Measurements from ENCODE around the gene NR1D2.
"Not testable (repeated sequence)": the region's sequence is repeated elsewhere in the genome, so short reads cannot be mapped to it uniquely, and the experiment has no call there.

The NR1D2 gene

DNA sequence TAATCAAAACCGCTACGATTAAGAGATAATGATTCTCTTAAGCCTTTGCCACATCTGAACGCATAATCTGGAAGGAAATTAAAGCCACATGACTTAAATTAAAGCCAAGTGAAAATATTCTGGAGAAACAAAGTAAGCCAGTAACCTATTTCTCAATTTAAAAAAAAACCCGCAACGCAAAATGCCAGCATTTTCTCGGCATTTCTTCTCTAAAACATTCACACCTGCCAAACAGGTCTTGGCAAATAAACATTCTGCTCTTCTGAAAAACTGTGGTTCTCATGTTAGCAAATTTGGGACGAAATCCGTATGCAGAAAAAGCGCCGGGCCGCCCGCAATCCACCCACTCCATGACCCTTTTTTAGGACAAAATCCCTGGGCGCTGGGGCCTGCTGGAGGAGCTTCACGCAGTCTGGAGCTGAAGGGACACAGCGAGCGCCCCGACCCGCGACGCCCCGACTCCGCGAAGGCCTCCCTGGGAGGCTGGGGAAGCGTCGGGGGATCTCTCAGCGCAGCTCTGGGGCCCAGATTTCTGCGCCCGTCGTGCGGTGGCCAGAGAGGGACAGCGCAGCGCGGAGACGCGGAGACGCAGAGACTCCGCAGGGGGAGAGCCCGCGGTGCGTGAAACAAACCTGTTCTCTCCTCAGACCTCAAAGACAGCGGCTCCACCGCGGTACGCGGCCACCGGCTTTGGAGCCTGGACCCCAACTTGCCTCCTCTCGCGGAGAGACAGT, 28.8 kb upstream of the NR1D2 start:
- H3K36me3 ChIP-seq (ENCODE audit: control insufficient read depth in 5 of 5, insufficient read depth in 5 of 5, low read length in 5 of 5), result peaks cover 17 to 24% (median 21%) of the 10 kb centered on the region in 5 donors
- peak overlapping the region; percentile 92 for H3K27ac ChIP-seq (ENCODE audit: low read depth, low read length)
- H3K27me3 ChIP-seq (ENCODE audit: control insufficient read depth in 5 of 5, insufficient read depth in 4 of 5, low read length in 5 of 5), result no peaks in the 10 kb centered on the region
- peak overlapping the region; percentile 66 to 99 (median 88) for H3K9ac ChIP-seq (ENCODE audit: low read length in 5 of 5)
- H3K4me3 ChIP-seq (ENCODE audit: low read depth in 1 of 5, low read length in 5 of 5), result peak overlapping the region; percentile 68 to 99 (median 93)
- peaks cover 2 to 35% (median 27%) of the 10 kb centered on the region in 5 donors for H3K4me1 ChIP-seq (ENCODE audit: control insufficient read depth in 5 of 5, insufficient read depth in 5 of 5, low read length in 5 of 5)
- no peaks in the 10 kb centered on the region for H3K9me3 ChIP-seq (ENCODE audit: control insufficient read depth in 5 of 5, low read length in 5 of 5)

DNA sequence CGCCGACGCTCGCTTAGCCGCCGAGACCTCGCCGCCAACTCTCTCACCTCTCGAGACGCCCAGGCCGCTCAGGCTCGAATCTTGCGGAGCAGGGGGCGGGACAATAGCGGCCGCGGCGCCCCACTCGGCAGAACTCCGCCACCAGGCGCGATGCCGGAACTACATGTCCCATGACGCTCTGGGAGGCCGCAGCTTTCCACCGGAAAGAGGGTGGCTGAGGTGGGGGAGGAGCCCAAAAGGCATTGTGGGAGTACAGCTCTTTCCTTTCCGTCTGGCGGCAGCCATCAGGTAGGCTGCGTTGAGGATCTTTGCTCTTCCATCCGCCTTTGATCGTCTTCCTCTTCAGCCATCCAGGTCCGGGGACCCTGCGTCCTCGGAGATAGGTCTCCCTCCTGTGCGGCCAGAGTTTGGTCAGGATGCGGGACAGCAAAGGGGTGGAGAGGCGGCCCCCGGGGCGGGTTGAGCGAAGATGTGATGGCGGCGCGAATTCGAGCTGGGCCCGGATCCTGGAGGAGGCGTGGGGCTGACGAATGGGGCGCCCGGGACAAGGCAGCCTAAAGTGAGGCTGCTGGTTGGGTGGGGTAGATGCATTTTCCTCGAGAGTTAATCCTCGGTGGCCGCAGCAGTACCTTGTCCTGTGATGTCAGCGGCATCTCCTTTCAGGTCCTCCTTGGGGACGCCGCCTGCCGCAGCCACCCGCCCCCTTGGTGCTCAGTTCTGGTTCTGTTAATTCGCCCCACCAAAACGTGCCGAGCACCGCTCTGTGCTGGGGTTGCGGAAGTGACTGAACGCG, 28.0 kb upstream of the NR1D2 start, which contains the start of the genes NKIRAS1 and RPL15:
TSS of gene NKIRAS1 (minus strand) at position 105 of the 793 bp plus-strand sequence. CDS start 6,086 bp downstream, outside the sequence.
TSS of gene RPL15 (plus strand) at position 247 of the 793 bp plus-strand sequence. CDS start 728 bp downstream, outside the sequence.
- no peaks in the 10 kb centered on the region for H3K9me3 ChIP-seq (ENCODE audit: control insufficient read depth in 5 of 5, low read length in 5 of 5)
- H3K9ac ChIP-seq (ENCODE audit: low read length in 5 of 5), result peak within 1 kb of the TSS; percentile 74 to 99 (median 88)
- peak within 1 kb of the TSS; percentile 91 to 99 (median 96) for H3K4me3 ChIP-seq (ENCODE audit: low read depth in 1 of 5, low read length in 5 of 5)
- H3K27me3 ChIP-seq (ENCODE audit: control insufficient read depth in 5 of 5, insufficient read depth in 4 of 5, low read length in 5 of 5), result no peaks in the 10 kb centered on the region
- peak within 1 kb of the TSS; percentile 92 for H3K27ac ChIP-seq (ENCODE audit: low read depth, low read length)
- H3K4me1 ChIP-seq (ENCODE audit: control insufficient read depth in 5 of 5, insufficient read depth in 5 of 5, low read length in 5 of 5), result peaks cover 2 to 35% (median 27%) of the 10 kb centered on the region in 5 donors
- peaks cover 17 to 30% (median 23%) of the 10 kb centered on the region in 5 donors for H3K36me3 ChIP-seq (ENCODE audit: control insufficient read depth in 5 of 5, insufficient read depth in 5 of 5, low read length in 5 of 5)

DNA sequence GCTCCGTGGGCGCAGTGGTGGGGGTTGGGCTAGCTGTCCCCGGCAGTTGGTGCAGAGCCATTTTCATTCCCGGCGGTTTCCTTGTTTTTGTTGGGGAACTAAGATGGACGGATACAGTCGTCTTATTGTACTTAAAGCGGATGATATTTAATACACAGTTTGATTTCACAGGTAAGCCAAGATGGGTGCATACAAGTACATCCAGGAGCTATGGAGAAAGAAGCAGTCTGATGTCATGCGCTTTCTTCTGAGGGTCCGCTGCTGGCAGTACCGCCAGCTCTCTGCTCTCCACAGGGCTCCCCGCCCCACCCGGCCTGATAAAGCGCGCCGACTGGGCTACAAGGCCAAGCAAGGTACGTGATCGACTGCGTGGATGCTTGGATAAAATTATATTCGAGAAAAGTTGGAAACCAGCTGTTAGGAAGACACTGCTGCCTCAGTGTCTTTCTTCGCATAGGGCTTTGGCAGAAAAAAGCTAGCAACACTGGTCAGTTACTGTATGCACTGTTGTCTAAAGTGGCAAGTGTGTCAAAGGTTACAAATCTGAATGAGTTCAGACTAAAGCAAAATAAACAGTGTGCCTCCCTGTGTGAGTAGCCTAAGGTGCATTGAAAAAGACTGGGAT, 27.3 kb upstream of the NR1D2 start:
- Histone ChIP-seq H3K27ac (ENCODE audit: low read depth, low read length) (peak overlapping the region; percentile 92), H3K4me3 (ENCODE audit: low read depth in 1 of 5, low read length in 5 of 5) (peak overlapping the region; percentile 91 to 99 (median 96)), H3K9ac (ENCODE audit: low read length in 5 of 5) (peak overlapping the region; percentile 74 to 99 (median 88)), H3K36me3 (ENCODE audit: control insufficient read depth in 5 of 5, insufficient read depth in 5 of 5, low read length in 5 of 5) (peaks cover 17 to 34% (median 23%) of the 10 kb centered on the region in 5 donors), H3K4me1 (ENCODE audit: control insufficient read depth in 5 of 5, insufficient read depth in 5 of 5, low read length in 5 of 5) (peaks cover 2 to 35% (median 27%) of the 10 kb centered on the region in 5 donors)
- H3K9me3 ChIP-seq (ENCODE audit: control insufficient read depth in 5 of 5, low read length in 5 of 5); H3K27me3 ChIP-seq (ENCODE audit: control insufficient read depth in 5 of 5, insufficient read depth in 4 of 5, low read length in 5 of 5): not testable (repeated sequence)

DNA sequence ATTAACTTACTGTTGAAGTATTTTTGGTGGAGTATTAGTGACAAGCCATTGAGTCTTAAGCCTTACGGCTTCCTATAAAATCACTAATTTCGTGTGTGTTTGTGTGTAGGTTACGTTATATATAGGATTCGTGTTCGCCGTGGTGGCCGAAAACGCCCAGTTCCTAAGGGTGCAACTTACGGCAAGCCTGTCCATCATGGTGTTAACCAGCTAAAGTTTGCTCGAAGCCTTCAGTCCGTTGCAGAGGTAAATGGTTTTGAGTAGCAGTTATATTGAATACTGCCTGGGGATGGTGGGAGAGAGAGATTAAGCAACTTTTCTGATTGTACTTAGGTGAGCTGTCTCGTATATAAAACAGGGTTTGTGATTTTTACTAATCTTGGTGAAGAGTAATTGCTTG, 26.8 kb upstream of the NR1D2 start:
- H3K9me3 ChIP-seq (ENCODE audit: control insufficient read depth in 5 of 5, low read length in 5 of 5); H3K27me3 ChIP-seq (ENCODE audit: control insufficient read depth in 5 of 5, insufficient read depth in 4 of 5, low read length in 5 of 5): not testable (repeated sequence)
- peak overlapping the region; percentile 91 to 99 (median 96) for H3K4me3 ChIP-seq (ENCODE audit: low read depth in 1 of 5, low read length in 5 of 5)
- H3K9ac ChIP-seq (ENCODE audit: low read length in 5 of 5), result peak overlapping the region in 4 of 5 donors; percentile 32 to 99 (median 90)
- peaks cover 17 to 36% (median 23%) of the 10 kb centered on the region in 5 donors for H3K36me3 ChIP-seq (ENCODE audit: control insufficient read depth in 5 of 5, insufficient read depth in 5 of 5, low read length in 5 of 5)
- peak overlapping the region; percentile 92 for H3K27ac ChIP-seq (ENCODE audit: low read depth, low read length)
- H3K4me1 ChIP-seq (ENCODE audit: control insufficient read depth in 5 of 5, insufficient read depth in 5 of 5, low read length in 5 of 5), result peaks cover 2 to 35% (median 27%) of the 10 kb centered on the region in 5 donors

DNA sequence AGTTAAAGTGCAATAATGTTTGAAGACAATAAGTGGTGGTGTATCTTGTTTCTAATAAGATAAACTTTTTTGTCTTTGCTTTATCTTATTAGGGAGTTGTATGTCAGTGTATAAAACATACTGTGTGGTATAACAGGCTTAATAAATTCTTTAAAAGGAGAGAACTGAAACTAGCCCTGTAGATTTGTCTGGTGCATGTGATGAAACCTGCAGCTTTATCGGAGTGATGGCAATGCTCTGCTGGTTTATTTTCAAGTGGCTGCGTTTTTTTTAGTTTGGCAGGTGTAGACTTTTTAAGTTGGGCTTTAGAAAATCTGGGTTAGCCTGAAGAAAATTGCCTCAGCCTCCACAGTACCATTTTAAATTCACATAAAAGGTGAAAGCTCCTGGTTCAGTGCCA, 25.5 kb upstream of the NR1D2 start:
- Histone ChIP-seq H3K36me3 (ENCODE audit: control insufficient read depth in 5 of 5, insufficient read depth in 5 of 5, low read length in 5 of 5) (peaks cover 20 to 36% (median 26%) of the 10 kb centered on the region in 5 donors), H3K27ac (ENCODE audit: low read depth, low read length) (no peak overlapping the region), H3K4me3 (ENCODE audit: low read depth in 1 of 5, low read length in 5 of 5) (no peak overlapping the region), H3K9me3 (ENCODE audit: control insufficient read depth in 5 of 5, low read length in 5 of 5) (no peaks in the 10 kb centered on the region), H3K27me3 (ENCODE audit: control insufficient read depth in 5 of 5, insufficient read depth in 4 of 5, low read length in 5 of 5) (no peaks in the 10 kb centered on the region), H3K4me1 (ENCODE audit: control insufficient read depth in 5 of 5, insufficient read depth in 5 of 5, low read length in 5 of 5) (peaks cover 2 to 35% (median 27%) of the 10 kb centered on the region in 5 donors), H3K9ac (ENCODE audit: low read length in 5 of 5) (no peak overlapping the region)

DNA sequence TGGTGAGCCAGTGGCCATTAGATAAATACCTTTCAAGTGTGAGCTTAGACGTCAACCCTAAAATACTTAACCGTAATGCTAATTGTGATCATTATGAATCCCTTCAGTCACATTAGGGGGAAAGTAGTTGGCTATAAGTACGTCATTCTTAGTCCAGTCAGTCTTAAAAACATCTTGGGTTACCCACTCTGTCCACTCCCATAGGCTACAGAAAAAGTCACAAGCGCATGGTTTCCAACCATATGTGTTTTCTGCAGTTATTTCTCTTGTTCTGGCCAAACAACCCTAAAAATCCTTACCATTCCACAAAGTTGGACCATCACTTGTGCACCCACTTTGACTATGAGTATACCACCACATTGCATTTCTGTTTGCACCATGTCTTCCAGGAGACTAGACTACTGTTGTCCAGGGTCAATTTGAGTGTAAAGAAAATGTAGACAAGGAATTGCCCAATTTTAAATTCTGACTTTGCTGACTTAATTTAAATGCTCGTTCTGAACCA, 24.9 kb upstream of the NR1D2 start:
- Histone ChIP-seq H3K36me3 (ENCODE audit: control insufficient read depth in 5 of 5, insufficient read depth in 5 of 5, low read length in 5 of 5) (peaks cover 20 to 36% (median 26%) of the 10 kb centered on the region in 5 donors), H3K9ac (ENCODE audit: low read length in 5 of 5) (no peak overlapping the region), H3K27me3 (ENCODE audit: control insufficient read depth in 5 of 5, insufficient read depth in 4 of 5, low read length in 5 of 5) (no peaks in the 10 kb centered on the region), H3K9me3 (ENCODE audit: control insufficient read depth in 5 of 5, low read length in 5 of 5) (no peaks in the 10 kb centered on the region), H3K4me1 (ENCODE audit: control insufficient read depth in 5 of 5, insufficient read depth in 5 of 5, low read length in 5 of 5) (peaks cover 2 to 32% (median 27%) of the 10 kb centered on the region in 5 donors), H3K27ac (ENCODE audit: low read depth, low read length) (no peak overlapping the region), H3K4me3 (ENCODE audit: low read depth in 1 of 5, low read length in 5 of 5) (no peak overlapping the region)

DNA sequence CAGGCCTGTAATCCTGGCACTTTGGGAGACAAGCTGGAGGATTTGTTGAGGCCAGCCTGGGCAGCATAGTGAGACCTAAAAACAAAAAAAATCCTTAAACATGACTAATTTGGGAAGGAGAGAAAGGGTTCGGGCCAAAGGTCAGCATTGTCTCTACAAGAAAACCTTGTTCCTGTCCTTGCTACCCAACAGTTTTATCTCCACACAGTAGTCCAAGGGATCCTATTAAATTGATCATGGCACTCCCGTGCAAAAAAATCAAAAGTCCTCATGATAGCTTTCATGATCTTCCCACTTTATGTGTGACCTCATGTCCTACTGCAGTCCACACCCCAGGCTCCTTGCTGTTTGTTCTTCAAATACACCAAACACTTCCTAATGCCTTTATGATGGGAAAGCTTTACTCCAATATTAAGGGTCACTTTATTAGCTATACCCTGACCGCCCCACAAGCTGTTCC, 24.0 kb upstream of the NR1D2 start:
- no peaks in the 10 kb centered on the region for H3K27me3 ChIP-seq (ENCODE audit: control insufficient read depth in 5 of 5, insufficient read depth in 4 of 5, low read length in 5 of 5)
- H3K27ac ChIP-seq (ENCODE audit: low read depth, low read length), result no peak overlapping the region
- H3K9ac ChIP-seq (ENCODE audit: low read length in 5 of 5), result no peak overlapping the region
- H3K4me3 ChIP-seq (ENCODE audit: low read depth in 1 of 5, low read length in 5 of 5), result no peak overlapping the region
- H3K4me1 ChIP-seq (ENCODE audit: control insufficient read depth in 5 of 5, insufficient read depth in 5 of 5, low read length in 5 of 5), result peaks cover 2 to 24% (median 19%) of the 10 kb centered on the region in 5 donors
- H3K9me3 ChIP-seq (ENCODE audit: control insufficient read depth in 5 of 5, low read length in 5 of 5), result no peaks in the 10 kb centered on the region
- H3K36me3 ChIP-seq (ENCODE audit: control insufficient read depth in 5 of 5, insufficient read depth in 5 of 5, low read length in 5 of 5), result peaks cover 20 to 36% (median 26%) of the 10 kb centered on the region in 5 donors

DNA sequence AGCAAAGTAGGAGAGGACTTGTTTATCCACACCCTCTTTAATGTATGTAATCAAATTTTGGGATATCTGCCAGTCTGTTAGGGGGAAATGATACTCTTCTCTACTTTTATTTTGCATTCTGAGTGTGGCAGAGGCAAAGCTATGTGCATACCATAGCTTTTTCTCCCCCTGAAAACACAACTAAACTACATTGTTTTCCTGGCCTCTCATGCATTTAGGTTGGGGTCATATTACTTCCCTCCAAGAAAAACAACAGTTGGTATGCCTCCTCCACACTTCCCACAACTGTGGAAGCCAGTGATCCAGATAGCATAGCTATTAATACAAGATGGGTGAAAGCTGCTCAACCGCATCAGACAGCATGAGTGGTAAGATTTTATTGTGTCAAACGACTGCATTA, 21.3 kb upstream of the NR1D2 start:
- H3K27ac ChIP-seq (ENCODE audit: low read depth, low read length), result no peak overlapping the region
- no peaks in the 10 kb centered on the region for H3K27me3 ChIP-seq (ENCODE audit: control insufficient read depth in 5 of 5, insufficient read depth in 4 of 5, low read length in 5 of 5)
- H3K4me3 ChIP-seq (ENCODE audit: low read depth in 1 of 5, low read length in 5 of 5), result no peak overlapping the region
- no peak overlapping the region for H3K9ac ChIP-seq (ENCODE audit: low read length in 5 of 5)
- H3K4me1 ChIP-seq (ENCODE audit: control insufficient read depth in 5 of 5, insufficient read depth in 5 of 5, low read length in 5 of 5), result peaks cover 0 to 9% (median 3%) of the 10 kb centered on the region in 5 donors
- no peaks in the 10 kb centered on the region for H3K9me3 ChIP-seq (ENCODE audit: control insufficient read depth in 5 of 5, low read length in 5 of 5)
- peaks cover 16 to 32% (median 23%) of the 10 kb centered on the region in 5 donors for H3K36me3 ChIP-seq (ENCODE audit: control insufficient read depth in 5 of 5, insufficient read depth in 5 of 5, low read length in 5 of 5)

DNA sequence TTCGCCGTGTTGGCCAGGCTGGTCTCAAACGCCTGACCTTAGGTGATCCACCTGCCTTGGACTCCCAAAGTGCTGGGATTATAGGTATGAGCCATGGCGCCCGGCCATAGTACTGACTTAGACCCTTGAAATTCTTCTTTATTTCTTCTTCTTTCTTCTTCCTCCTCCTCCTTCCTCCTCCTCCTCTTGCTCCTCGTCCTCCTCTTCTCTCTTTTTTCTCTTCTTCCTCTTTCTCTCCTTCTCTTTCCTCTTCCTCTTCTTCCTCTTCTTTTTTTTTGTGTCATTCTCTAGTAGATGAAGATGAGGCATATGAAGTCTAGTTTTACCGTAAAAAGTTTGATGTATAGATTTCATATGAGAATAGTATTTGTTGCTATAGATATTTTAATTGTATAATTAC, 18.8 kb upstream of the NR1D2 start:
- Histone ChIP-seq H3K9me3 (ENCODE audit: control insufficient read depth in 5 of 5, low read length in 5 of 5) (no peaks in the 10 kb centered on the region), H3K9ac (ENCODE audit: low read length in 5 of 5) (no peak overlapping the region), H3K4me3 (ENCODE audit: low read depth in 1 of 5, low read length in 5 of 5) (no peak overlapping the region), H3K4me1 (ENCODE audit: control insufficient read depth in 5 of 5, insufficient read depth in 5 of 5, low read length in 5 of 5) (no peaks in the 10 kb centered on the region), H3K27me3 (ENCODE audit: control insufficient read depth in 5 of 5, insufficient read depth in 4 of 5, low read length in 5 of 5) (no peaks in the 10 kb centered on the region), H3K36me3 (ENCODE audit: control insufficient read depth in 5 of 5, insufficient read depth in 5 of 5, low read length in 5 of 5) (peaks cover 1 to 13% (median 7%) of the 10 kb centered on the region in 5 donors), H3K27ac (ENCODE audit: low read depth, low read length) (no peak overlapping the region)
